Upper lobe of left lung (tissue), 4 donors: ENCODE results near the gene RYR3.

Source experiments
- CTCF ChIP-seq, 6 experiments: fragments of 450-650 bp in 4 of 6; fragments of 200-600 bp in 2 of 6; sonication (generic) in 2 of 6; IDR thresholded peaks; one replicate each; pipeline ENCODE4 v1.5.1; 2016 to 2019; ENCODE audit warnings: antibody characterized with exemption in 6 of 6
- POLR2A ChIP-seq, 4 donors: fragments of 450-650 bp; IDR thresholded peaks; one replicate each; pipeline ENCODE4 v1.5.1; 2016 to 2017; ENCODE audit warnings: antibody characterized with exemption in 4 of 4, mild to moderate bottlenecking in 2 of 4

DNA sequence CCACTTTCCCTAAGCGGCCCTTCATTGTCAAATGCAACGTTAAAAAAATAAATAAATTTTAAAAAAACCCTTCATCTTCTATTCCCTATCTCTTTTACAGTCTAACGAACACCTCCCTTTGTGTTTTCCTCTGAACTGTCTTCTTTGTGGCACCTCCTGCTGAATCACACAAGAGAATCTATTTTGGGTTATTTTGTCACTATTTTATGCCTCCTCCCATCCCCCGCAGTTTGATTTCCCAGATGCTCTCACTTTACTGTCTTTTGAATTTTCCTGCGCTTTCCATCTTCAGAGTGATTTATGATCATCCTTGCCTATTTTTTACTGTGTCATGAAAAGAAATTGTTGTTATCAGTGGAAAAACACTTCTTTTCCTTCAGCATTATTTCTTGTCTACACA lies 32.5 kb downstream of the RYR3 start:
- no peak for TF ChIP-seq CTCF (IDR thresholded peaks at IDR 0.05)
- no peak for TF ChIP-seq POLR2A (IDR thresholded peaks at IDR 0.05)
